ENCODE measurements around the gene BRCA2. TPM values are rescaled to one million over a fixed set of nuclear protein-coding genes. Genes with fewer than 3 reads are reported as not detected.

BRCA2 gene
- total RNA-seq, 1 donor from 2014 or later = 38.7 TPM

DNA sequence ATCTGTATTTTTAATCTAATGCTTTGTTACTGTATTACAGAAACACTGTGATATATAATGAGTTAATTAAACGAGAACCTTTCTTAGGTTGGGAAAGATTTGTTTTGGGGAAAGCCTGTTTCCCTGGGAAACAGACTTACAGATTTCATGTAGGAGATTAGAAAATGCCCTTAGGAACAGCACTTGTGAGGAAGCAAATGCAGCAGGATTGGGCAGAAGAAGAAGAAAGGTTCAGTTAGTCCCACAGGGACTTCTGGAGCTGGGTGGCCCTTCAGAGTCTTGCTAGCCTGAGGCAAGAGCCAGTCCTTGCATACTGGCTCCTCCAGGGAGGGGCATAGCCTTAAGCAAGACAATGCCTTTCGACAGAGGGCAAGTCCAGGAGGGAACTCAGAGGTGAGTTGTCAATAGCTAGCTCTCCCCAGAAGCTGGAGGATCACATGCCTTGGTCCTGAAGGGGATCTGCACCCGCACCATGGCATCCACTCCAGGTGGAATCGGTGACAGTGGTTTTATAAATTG is 75.9 kb downstream of the BRCA2 start:
- H3K27me3 ChIP-seq = no peaks in the 10 kb centered on the region
- H3K4me3 Mint-ChIP-seq = no peak overlapping the region
- peaks cover 4% of the 10 kb centered on the region for H3F3A ChIP-seq (ENCODE audit: low read depth)
- H3K36me3 ChIP-seq = no peaks in the 10 kb centered on the region
- no peaks in the 10 kb centered on the region for H3K9me3 ChIP-seq (ENCODE audit: low read depth)
- H4K20me1 ChIP-seq (ENCODE audit: low read depth) = no peaks in the 10 kb centered on the region
- H3K4me2 ChIP-seq = no peak overlapping the region
- no peaks in the 10 kb centered on the region for H3K79me2 ChIP-seq (ENCODE audit: low read depth)
- no peaks in the 10 kb centered on the region for H3K9me3 Mint-ChIP-seq
- H2AFZ ChIP-seq (replicated peaks) = no peak overlapping the region
- H3K27me3 Mint-ChIP-seq (ENCODE audit: insufficient read depth, low read depth) = peaks cover 2% of the 10 kb centered on the region
- H3K4me3 ChIP-seq = no peak overlapping the region
- peaks cover 4% of the 10 kb centered on the region for H3K4me1 ChIP-seq
- no peaks in the 10 kb centered on the region for H3K4me1 Mint-ChIP-seq
- no peak overlapping the region for H3K9ac ChIP-seq
- no peak overlapping the region for H3K27ac Mint-ChIP-seq
- DNase-seq (ENCODE audit: low spot score) = peak; percentile 15
- peaks cover 12% of the 10 kb centered on the region for H3K36me3 Mint-ChIP-seq
- H3K27ac ChIP-seq = no peak overlapping the region
- TF ChIP-seq, protein P1, sequence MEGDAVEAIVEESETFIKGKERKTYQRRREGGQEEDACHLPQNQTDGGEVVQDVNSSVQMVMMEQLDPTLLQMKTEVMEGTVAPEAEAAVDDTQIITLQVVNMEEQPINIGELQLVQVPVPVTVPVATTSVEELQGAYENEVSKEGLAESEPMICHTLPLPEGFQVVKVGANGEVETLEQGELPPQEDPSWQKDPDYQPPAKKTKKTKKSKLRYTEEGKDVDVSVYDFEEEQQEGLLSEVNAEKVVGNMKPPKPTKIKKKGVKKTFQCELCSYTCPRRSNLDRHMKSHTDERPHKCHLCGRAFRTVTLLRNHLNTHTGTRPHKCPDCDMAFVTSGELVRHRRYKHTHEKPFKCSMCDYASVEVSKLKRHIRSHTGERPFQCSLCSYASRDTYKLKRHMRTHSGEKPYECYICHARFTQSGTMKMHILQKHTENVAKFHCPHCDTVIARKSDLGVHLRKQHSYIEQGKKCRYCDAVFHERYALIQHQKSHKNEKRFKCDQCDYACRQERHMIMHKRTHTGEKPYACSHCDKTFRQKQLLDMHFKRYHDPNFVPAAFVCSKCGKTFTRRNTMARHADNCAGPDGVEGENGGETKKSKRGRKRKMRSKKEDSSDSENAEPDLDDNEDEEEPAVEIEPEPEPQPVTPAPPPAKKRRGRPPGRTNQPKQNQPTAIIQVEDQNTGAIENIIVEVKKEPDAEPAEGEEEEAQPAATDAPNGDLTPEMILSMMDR (IDR thresholded peaks at IDR 0.05) = no peak
- no peak for TF ChIP-seq EZH2 (IDR thresholded peaks at IDR 0.05)
- no peak for TF ChIP-seq EZH2phosphoT487 (IDR thresholded peaks at IDR 0.05)

DNA sequence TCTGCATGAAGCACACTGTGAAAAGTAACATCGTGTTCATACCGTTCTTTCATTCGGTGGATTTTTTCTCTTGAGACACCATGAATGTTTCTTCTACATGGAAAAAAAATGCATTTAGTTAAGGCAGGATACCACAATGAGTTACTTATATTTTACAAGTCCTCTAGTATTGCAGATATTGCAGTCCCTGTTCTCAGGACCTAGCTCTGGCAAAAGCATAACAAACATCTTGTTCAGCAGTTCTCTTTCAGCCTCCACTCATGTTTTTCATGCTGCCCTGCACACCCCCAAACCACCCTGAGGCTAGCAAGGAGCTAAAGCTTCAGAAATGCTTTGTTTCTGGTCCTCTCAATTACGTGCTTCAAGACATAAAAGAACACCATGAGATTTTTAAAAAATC is 87.8 kb downstream of the BRCA2 start:
- Histone ChIP-seq H3K4me2 (no peak overlapping the region), H2AFZ (replicated peaks) (no peak overlapping the region), H3K27me3 (peaks cover 3% of the 10 kb centered on the region), H3K4me3 (no peak overlapping the region), H3K36me3 (no peaks in the 10 kb centered on the region), H4K20me1 (ENCODE audit: low read depth) (no peaks in the 10 kb centered on the region), H3K9me3 (ENCODE audit: low read depth) (no peaks in the 10 kb centered on the region), H3K9ac (no peak overlapping the region), H3K79me2 (ENCODE audit: low read depth) (no peaks in the 10 kb centered on the region), H3K4me1 (no peaks in the 10 kb centered on the region), H3F3A (ENCODE audit: low read depth) (no peaks in the 10 kb centered on the region), H3K27ac (no peak overlapping the region)
- Mint-ChIP-seq H3K4me3 (no peak overlapping the region), H3K36me3 (peaks cover 6% of the 10 kb centered on the region), H3K27me3 (ENCODE audit: insufficient read depth, low read depth) (no peaks in the 10 kb centered on the region), H3K4me1 (peaks cover 15% of the 10 kb centered on the region), H3K27ac (no peak overlapping the region), H3K9me3 (no peaks in the 10 kb centered on the region)
- no peak for TF ChIP-seq EZH2phosphoT487 (IDR thresholded peaks at IDR 0.05)
- TF ChIP-seq, protein P1 (IDR thresholded peaks at IDR 0.05) = no peak
- DNase-seq (ENCODE audit: low spot score) = no peak

DNA sequence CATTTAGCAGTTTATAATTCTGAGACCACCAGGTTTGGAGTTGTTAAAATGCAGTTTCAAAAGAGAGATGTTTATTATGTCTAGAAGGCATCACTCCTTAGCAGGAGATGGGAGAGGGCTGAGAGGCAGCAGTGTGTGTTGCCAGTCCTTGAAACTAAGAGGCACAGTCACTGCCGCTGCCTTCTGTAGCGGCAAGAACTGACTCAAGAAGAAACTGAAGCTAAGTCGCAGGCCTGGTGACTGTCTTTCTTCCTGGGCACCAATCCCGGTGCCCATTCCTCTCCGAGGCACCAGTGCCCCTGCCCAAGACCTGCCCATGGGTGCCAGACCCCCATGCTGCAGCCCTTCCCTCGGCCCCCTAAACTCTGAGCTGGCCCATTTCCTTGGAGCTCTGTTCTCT is 92.5 kb downstream of the BRCA2 start:
- no peak overlapping the region for H3K4me3 ChIP-seq
- H3K27me3 ChIP-seq = peaks cover 38% of the 10 kb centered on the region
- DNase-seq (ENCODE audit: low spot score) = no peak
- H3K9me3 Mint-ChIP-seq = no peaks in the 10 kb centered on the region
- peaks cover 11% of the 10 kb centered on the region for H3K4me1 ChIP-seq
- no peak overlapping the region for H3K27ac Mint-ChIP-seq
- H3K4me3 Mint-ChIP-seq = no peak overlapping the region
- H3K9ac ChIP-seq = no peak overlapping the region
- H3K36me3 Mint-ChIP-seq = peaks cover 2% of the 10 kb centered on the region
- no peaks in the 10 kb centered on the region for H3K9me3 ChIP-seq (ENCODE audit: low read depth)
- H2AFZ ChIP-seq (replicated peaks) = no peak overlapping the region
- no peaks in the 10 kb centered on the region for H3K27me3 Mint-ChIP-seq (ENCODE audit: insufficient read depth, low read depth)
- no peaks in the 10 kb centered on the region for H3K79me2 ChIP-seq (ENCODE audit: low read depth)
- peaks cover 32% of the 10 kb centered on the region for H3K4me1 Mint-ChIP-seq
- peaks cover 11% of the 10 kb centered on the region for H3F3A ChIP-seq (ENCODE audit: low read depth)
- H3K27ac ChIP-seq = no peak overlapping the region
- no peaks in the 10 kb centered on the region for H3K36me3 ChIP-seq
- H3K4me2 ChIP-seq = no peak overlapping the region
- TF ChIP-seq, protein P1 (IDR thresholded peaks at IDR 0.05) = no peak
- TF ChIP-seq EZH2phosphoT487 (IDR thresholded peaks at IDR 0.05) (no peak), EZH2 (IDR thresholded peaks at IDR 0.05) (no peak)
- no peaks in the 10 kb centered on the region for H4K20me1 ChIP-seq (ENCODE audit: low read depth)
